ENCODE data around the gene TGM3.

TGM3 gene

DNA sequence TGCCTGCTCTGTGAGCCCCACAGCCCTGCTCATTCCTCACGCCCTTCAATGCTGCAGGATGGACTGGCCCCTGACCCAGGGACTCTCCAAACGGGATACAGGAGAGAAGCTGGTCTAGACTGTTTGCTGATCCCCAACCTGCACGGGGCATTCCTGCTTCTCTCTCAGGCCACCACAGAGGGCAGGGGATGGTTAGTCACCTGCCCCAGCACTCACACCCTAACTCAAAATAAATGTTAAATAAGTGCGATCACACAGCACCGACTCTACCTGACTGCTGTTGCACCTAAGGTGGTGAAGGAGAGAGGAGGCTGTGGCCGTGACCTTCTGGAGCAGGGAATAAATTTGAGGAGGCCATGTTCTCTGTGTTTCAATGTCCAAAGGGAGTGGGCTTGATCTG, 45.0 kb downstream of the TGM3 start:
- no peak overlapping the region for H3K27ac Mint-ChIP-seq
- no peak for ATAC-seq (replicated peaks)
- H3K4me1 Mint-ChIP-seq (ENCODE audit: low read depth in 2 of 2), result no peaks in the 10 kb centered on the region
- H3K4me3 Mint-ChIP-seq, result no peak overlapping the region
- H3K9me3 Mint-ChIP-seq, result no peaks in the 10 kb centered on the region
- H3K36me3 Mint-ChIP-seq (ENCODE audit: insufficient read depth), result no peaks in the 10 kb centered on the region
- no peak for DNase-seq
- H3K27me3 Mint-ChIP-seq, result peaks cover 29 to 65% of the 10 kb centered on the region in 2 donors

DNA sequence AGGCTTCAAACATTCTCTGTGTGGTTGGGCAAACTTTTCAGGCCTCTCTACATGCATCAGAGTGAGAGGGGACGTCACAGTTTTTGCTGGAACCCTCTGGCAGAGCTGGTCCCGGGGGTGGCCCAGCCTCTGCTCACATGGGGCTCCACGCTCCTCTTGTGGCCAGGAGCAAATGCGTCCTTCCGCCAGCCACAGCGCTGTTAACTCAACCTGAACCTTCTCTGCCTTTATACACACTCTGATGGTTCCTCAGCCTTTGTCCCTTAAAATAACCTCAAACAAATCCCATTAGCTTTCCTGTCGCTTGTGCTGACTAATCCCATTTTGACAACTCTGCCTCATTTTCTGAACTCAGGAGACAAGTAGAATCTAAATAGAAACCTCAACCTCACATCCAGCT, 45.5 kb downstream of the TGM3 start:
- Mint-ChIP-seq H3K4me3 (no peak overlapping the region), H3K27ac (no peak overlapping the region), H3K4me1 (ENCODE audit: low read depth in 2 of 2) (no peaks in the 10 kb centered on the region), H3K27me3 (peaks cover 30 to 60% of the 10 kb centered on the region in 2 donors), H3K9me3 (no peaks in the 10 kb centered on the region), H3K36me3 (ENCODE audit: insufficient read depth) (no peaks in the 10 kb centered on the region)
- ATAC-seq (replicated peaks) (no peak), DNase-seq (no peak)

DNA sequence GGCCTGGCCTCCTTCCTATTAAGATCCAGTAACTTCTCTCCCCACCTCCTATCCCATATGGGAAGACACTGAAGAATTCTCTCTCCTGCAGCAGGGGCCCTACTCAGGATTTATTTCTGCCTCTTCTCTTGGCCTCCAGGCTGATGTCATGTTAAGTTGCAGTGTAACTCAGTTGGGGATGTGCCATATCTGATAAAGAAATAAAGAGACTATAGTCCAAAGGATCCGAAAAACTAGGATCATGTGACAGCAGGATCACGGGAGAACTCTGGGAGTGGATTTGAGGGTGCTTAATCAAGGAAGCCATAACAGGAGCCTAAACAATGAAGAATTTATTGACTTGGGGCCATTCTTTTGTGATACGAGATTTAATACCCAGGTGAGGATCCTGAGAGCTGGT, 46.4 kb downstream of the TGM3 start:
- peaks cover 30 to 53% of the 10 kb centered on the region in 2 donors for H3K27me3 Mint-ChIP-seq

DNA sequence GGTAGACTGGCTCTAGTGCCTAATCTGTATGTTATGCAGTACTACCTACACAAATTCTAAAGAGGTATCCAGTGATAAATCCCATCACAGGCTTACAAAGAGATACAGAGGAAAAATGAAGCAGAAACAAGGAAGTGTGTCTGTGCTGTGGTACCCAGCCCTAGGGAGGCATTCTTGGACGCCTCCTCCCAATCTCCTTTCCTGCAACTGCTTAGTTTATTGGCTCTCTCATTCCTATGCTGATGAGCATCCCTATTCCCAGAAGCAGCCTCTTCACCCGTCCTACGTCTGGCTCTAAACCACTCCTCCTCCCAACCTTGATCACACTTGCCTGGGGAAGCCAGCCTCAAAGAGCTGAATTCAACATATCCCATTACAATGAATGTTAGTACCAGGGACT, 50.4 kb downstream of the TGM3 start:
- ATAC-seq (replicated peaks) (no peak), DNase-seq (no peak)
- Mint-ChIP-seq H3K27ac (no peak overlapping the region), H3K27me3 (peaks cover 39 to 51% of the 10 kb centered on the region in 2 donors), H3K36me3 (ENCODE audit: insufficient read depth) (no peaks in the 10 kb centered on the region), H3K4me3 (no peak overlapping the region), H3K9me3 (peaks cover 0 to 2% of the 10 kb centered on the region in 2 donors), H3K4me1 (ENCODE audit: low read depth in 2 of 2) (no peaks in the 10 kb centered on the region)

More for the DNA sequence above, 46.4 kb downstream of the TGM3 start:
- no peaks in the 10 kb centered on the region for H3K36me3 Mint-ChIP-seq (ENCODE audit: insufficient read depth)
- H3K4me1 Mint-ChIP-seq (ENCODE audit: low read depth in 2 of 2), result no peaks in the 10 kb centered on the region
- no peaks in the 10 kb centered on the region for H3K9me3 Mint-ChIP-seq
- no peak for DNase-seq
- no peak overlapping the region for H3K4me3 Mint-ChIP-seq
- H3K27ac Mint-ChIP-seq, result no peak overlapping the region
- no peak for ATAC-seq (replicated peaks)

DNA sequence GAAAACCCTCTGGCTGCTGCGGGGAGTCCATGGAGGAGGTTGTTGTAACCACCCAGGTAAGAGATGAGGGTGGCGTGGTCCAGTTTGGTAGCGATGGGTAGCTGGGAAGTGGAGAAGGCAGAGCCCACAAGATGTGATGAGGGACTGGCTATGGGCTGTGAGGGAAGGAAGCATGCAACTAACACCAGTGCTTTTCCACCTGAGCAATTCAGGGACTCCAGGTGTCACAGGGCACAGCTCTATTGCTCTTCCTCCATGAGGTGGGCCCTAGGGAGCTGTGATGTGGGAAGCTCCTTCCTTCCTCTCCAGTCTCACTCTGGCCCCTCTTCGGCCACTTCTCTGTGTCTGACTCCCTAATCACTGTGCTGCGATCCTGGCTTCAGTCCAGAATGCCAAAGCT, 52.5 kb downstream of the TGM3 start:
- Mint-ChIP-seq H3K27ac (no peak overlapping the region), H3K36me3 (ENCODE audit: insufficient read depth) (no peaks in the 10 kb centered on the region), H3K4me1 (ENCODE audit: low read depth in 2 of 2) (peaks cover 6 to 11% of the 10 kb centered on the region in 2 donors), H3K27me3 (peaks cover 27 to 34% of the 10 kb centered on the region in 2 donors), H3K9me3 (peaks cover 0 to 2% of the 10 kb centered on the region in 2 donors), H3K4me3 (no peak overlapping the region)
- no peak for DNase-seq
- ATAC-seq (replicated peaks), result no peak

DNA sequence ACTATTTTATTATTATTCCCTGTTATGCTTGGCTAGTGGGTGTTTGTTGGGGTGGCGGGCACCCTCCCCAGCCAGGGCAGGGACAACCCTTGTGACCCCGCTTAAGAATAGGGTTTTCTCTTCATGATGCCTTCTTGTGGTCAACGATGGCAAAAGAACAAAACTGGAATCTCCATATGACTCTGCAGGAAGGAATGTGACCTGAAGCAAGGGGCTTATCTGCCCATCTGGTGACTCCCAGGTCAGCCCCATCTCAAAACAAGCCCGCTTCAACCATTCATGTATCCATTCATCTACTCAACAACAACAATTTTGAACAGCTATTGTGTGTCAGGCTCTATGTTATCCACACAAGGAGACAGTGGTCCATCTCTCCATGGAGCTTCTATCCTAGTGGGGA, 54.0 kb downstream of the TGM3 start:
- H3K9me3 Mint-ChIP-seq, result peaks cover 0 to 2% of the 10 kb centered on the region in 2 donors
- no peaks in the 10 kb centered on the region for H3K36me3 Mint-ChIP-seq (ENCODE audit: insufficient read depth)
- H3K27me3 Mint-ChIP-seq, result peaks cover 33 to 37% of the 10 kb centered on the region in 2 donors
- no peak overlapping the region for H3K4me3 Mint-ChIP-seq
- no peak for ATAC-seq (replicated peaks)
- no peak overlapping the region for H3K27ac Mint-ChIP-seq
- no peak for DNase-seq
- peaks cover 6 to 11% of the 10 kb centered on the region in 2 donors for H3K4me1 Mint-ChIP-seq (ENCODE audit: low read depth in 2 of 2)

DNA sequence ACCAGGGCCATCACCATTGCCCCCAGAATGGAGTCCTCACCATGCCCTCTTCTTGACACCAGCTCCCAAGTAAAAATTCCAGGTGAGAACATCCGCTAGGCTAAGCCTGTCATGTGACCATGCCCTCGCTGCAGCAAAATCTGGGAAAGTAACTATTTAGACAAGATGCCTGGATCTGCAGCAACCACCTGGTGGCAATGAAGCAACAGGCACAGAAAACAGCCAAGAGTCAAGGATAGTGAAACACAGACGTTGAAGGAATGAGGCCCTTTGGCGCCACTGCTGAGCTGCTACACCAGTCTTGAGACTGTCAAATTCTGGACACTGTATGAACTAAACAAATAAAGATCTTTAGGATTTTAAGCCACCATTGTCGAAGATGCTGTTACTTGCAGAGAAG, 54.8 kb downstream of the TGM3 start:
- Mint-ChIP-seq H3K27me3 (peaks cover 31 to 37% of the 10 kb centered on the region in 2 donors), H3K9me3 (peaks cover 0 to 2% of the 10 kb centered on the region in 2 donors), H3K4me3 (no peak overlapping the region), H3K36me3 (ENCODE audit: insufficient read depth) (no peaks in the 10 kb centered on the region), H3K27ac (no peak overlapping the region), H3K4me1 (ENCODE audit: low read depth in 2 of 2) (peaks cover 6 to 11% of the 10 kb centered on the region in 2 donors)
- ATAC-seq (replicated peaks) (no peak), DNase-seq (no peak)

DNA sequence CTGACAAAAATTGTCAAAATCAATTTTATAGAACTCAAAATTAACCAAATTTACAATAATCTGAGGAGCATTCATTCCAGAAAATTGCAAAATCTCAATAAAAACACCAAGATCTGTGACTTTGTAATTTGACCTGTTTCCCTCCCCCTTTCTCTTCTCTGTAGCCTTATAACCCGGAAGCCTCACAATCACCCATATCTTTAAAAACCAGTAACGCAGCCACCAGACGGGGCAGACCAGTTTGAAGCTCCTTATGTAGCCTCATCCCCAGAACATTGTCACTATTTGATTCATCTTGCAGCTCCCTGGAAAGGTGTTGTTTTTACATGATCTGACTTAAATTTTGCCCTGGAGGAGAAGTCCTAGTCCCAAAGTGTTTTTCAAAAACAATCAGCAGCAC, 57.4 kb downstream of the TGM3 start:
- no peak for DNase-seq
- Mint-ChIP-seq H3K27me3 (peaks cover 22 to 25% of the 10 kb centered on the region in 2 donors), H3K27ac (no peak overlapping the region), H3K4me1 (ENCODE audit: low read depth in 2 of 2) (peaks cover 6 to 11% of the 10 kb centered on the region in 2 donors), H3K4me3 (no peak overlapping the region), H3K36me3 (ENCODE audit: insufficient read depth) (no peaks in the 10 kb centered on the region), H3K9me3 (no peaks in the 10 kb centered on the region)
- ATAC-seq (replicated peaks), result no peak

DNA sequence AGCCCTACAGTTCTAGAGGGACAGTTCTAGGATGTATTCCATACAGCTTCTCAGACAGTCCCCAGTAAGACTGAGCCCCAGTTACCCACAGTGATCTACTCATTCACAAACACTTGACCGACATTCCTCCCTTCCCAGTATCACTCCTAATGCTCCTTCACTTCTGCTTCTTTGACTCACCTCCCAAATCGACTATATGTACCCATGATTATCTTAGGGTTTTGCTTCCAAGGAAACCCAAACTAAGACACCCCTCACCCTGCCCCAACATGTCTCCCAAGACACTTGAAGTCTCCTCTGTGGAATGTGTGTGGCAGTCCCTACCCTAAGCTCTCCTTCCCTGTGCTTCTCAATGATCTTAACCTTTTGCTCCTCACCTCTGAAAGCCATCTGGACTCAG, 61.3 kb downstream of the TGM3 start:
- Mint-ChIP-seq H3K4me3 (no peak overlapping the region), H3K4me1 (ENCODE audit: low read depth in 2 of 2) (peaks cover 3% of the 10 kb centered on the region in 2 donors), H3K27me3 (peaks cover 20 to 21% of the 10 kb centered on the region in 2 donors), H3K9me3 (peaks cover 0 to 9% of the 10 kb centered on the region in 2 donors), H3K27ac (no peak overlapping the region), H3K36me3 (ENCODE audit: insufficient read depth) (no peaks in the 10 kb centered on the region)
- ATAC-seq (replicated peaks) (no peak), DNase-seq (no peak)

DNA sequence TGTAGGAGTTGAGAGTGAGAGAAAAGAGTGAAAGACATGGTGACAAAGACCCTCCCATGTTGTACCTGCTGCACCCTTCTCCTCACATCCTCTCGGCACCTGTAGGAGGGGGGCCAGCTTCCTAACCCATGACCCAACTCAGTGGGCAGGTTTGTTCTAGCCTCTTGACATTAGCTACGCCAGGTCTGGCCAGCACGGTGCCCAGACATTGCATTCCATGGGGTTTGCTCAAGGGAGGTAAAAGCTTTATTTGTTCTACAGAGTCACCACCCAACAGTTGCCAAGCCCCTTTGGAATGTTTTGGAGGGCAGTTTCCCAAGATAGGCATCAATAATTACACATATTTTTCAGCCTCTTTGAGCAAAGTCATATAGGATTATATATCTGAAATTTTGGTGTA, 62.2 kb downstream of the TGM3 start:
- H3K4me1 Mint-ChIP-seq (ENCODE audit: low read depth in 2 of 2), result no peaks in the 10 kb centered on the region
- ATAC-seq (replicated peaks), result no peak
- no peak for DNase-seq
- H3K36me3 Mint-ChIP-seq (ENCODE audit: insufficient read depth), result no peaks in the 10 kb centered on the region
- H3K27ac Mint-ChIP-seq, result no peak overlapping the region
- peaks cover 19 to 20% of the 10 kb centered on the region in 2 donors for H3K27me3 Mint-ChIP-seq
- peaks cover 0 to 9% of the 10 kb centered on the region in 2 donors for H3K9me3 Mint-ChIP-seq
- H3K4me3 Mint-ChIP-seq, result no peak overlapping the region

DNA sequence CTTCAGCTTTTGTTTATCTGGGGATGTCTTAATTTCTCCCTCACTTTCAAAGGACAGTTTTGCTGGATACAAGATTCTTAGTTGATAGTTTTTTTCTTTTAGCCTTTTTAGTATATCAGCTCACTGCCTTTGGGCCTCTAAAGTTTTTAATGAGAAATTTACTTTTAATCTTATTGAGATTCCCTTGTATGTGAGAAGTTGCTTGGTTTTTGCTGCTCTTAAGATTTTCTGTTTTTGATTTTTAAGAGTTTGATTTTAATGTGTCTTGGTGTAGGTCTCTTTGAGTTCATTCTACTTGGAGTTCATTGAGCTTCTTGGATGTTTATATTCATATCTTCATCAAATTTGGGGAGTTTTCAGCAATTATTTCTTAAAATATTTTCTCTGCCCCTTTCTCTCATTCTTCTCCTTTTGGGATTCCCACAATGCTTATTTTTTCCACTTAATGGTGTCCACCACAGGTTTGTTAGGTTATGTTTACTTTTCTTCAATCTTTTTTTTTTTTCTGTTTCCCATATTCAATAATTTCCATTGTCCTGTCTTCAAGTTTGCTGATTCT, 65.3 kb downstream of the TGM3 start:
- H3K4me3 Mint-ChIP-seq, result no peak overlapping the region
- H3K27me3 Mint-ChIP-seq, result peaks cover 26 to 27% of the 10 kb centered on the region in 2 donors

DNA sequence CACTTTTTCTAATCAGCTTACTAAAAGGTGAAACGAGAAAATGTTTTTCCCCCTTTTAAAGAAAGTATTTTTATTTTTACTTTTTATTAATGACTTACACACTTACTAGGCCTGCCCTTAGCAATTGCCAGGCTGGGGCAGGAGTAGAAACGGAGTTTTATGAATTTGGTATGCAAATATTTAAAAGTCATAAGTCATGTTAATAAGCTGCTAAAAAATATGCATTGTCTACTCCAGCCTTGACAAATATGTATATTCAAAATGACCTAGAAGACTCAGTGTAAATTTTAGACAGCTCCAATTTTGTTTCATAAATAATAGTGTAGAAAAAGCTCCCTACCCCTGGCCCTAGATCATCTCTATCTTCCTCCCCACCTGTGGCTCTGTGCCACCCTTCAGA, 67.4 kb downstream of the TGM3 start:
- Mint-ChIP-seq H3K36me3 (ENCODE audit: insufficient read depth) (peaks cover 3% of the 10 kb centered on the region), H3K4me1 (ENCODE audit: low read depth in 2 of 2) (no peaks in the 10 kb centered on the region), H3K4me3 (no peak overlapping the region), H3K27ac (no peak overlapping the region), H3K9me3 (peaks cover 0 to 9% of the 10 kb centered on the region in 2 donors), H3K27me3 (peaks cover 27 to 34% of the 10 kb centered on the region in 2 donors)
- DNase-seq (no peak), ATAC-seq (replicated peaks) (no peak)

More for the DNA sequence above, 65.3 kb downstream of the TGM3 start:
- H3K27ac Mint-ChIP-seq, result no peak overlapping the region
- DNase-seq (no peak), ATAC-seq (replicated peaks) (no peak)
- H3K9me3 Mint-ChIP-seq, result peaks cover 0 to 9% of the 10 kb centered on the region in 2 donors
- no peaks in the 10 kb centered on the region for H3K36me3 Mint-ChIP-seq (ENCODE audit: insufficient read depth)
- H3K4me1 Mint-ChIP-seq (ENCODE audit: low read depth in 2 of 2), result no peaks in the 10 kb centered on the region

DNA sequence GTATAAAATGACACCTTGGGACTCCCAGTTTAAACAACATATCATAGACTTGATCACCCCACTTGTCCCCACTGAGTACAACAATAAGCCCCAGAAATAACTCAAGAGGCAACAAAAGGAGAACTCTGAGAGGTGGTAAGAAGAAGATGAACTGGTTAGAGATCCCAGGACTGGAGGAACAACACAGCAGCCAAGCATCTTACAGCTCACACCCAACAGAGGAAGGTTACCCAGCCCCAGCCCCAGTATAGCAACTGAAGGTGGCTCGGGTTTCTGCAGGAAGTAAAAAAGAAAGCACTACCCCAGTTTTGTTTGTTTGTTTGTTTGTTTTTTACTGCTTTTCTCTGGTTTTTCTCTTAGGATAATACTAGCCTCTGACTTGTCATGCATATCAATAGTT, 67.8 kb downstream of the TGM3 start:
- H3K27me3 Mint-ChIP-seq, result peaks cover 31 to 38% of the 10 kb centered on the region in 2 donors
- no peak overlapping the region for H3K27ac Mint-ChIP-seq
- H3K9me3 Mint-ChIP-seq, result peaks cover 0 to 9% of the 10 kb centered on the region in 2 donors
- no peak overlapping the region for H3K4me3 Mint-ChIP-seq
- DNase-seq, result no peak
- ATAC-seq (replicated peaks), result no peak
- peaks cover 3% of the 10 kb centered on the region for H3K36me3 Mint-ChIP-seq (ENCODE audit: insufficient read depth)
- H3K4me1 Mint-ChIP-seq (ENCODE audit: low read depth in 2 of 2), result no peaks in the 10 kb centered on the region

DNA sequence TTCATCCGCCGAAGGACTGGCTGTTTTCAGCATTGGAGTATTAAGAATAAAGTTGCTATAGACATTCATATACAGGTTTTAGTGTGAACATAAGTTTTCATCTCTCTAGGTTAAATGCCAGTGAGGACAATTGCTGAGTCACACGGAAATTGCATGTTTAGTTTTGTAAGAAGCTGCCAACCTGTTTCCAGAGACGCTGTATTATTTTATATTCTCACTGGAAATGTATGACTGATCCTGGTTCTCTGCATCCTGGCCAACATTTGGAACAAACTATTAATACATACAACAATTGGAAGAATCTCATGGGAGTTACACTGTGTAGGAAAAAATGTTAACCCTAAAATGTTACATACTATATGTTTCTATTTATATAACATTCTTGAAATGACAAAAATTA, 68.2 kb downstream of the TGM3 start:
- Mint-ChIP-seq H3K27ac (no peak overlapping the region), H3K4me3 (no peak overlapping the region), H3K9me3 (peaks cover 0 to 9% of the 10 kb centered on the region in 2 donors), H3K36me3 (ENCODE audit: insufficient read depth) (peaks cover 3% of the 10 kb centered on the region), H3K4me1 (ENCODE audit: low read depth in 2 of 2) (no peaks in the 10 kb centered on the region), H3K27me3 (peaks cover 35 to 41% of the 10 kb centered on the region in 2 donors)
- DNase-seq (no peak), ATAC-seq (replicated peaks) (no peak)
